ENCODE measurements around the gene EFHB. TPM values are rescaled to one million over a fixed set of nuclear protein-coding genes. Genes with fewer than 3 reads are reported as not detected.

EFHB gene
- total and polyA plus RNA-seq, 2 experiments from 2014 or later, result 0.15 to 0.39 TPM

DNA sequence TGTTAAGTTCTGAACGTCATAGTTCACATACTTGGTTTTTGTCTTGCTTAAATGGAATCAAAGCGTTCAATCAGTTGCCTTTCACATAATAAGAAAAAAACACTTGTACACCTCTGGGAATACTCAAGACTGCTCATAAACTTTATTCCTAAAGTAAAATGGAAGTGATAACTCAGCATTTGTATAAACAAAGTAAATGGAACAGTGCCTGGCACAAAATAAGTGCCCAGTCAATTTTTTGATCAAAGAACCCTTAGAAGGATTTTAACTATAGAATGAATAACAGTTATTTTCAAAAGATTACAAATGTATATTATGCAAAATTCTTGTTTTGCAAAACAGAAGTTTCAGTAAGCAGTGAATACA is 14.2 kb upstream of the EFHB start:
- Histone ChIP-seq H3K27ac (peak overlapping the region; percentile 94), H3K4me1 (ENCODE audit: low read depth) (peaks cover 12% of the 10 kb centered on the region), H3K27me3 (no peaks in the 10 kb centered on the region), H3K36me3 (peaks cover 7% of the 10 kb centered on the region), H3K4me3 (peak overlapping the region; percentile 91), H3K9me3 (ENCODE audit: low read depth) (no peaks in the 10 kb centered on the region)
- no peak for DNase-seq (ENCODE audit: low read depth in 1 of 2, low spot score in 1 of 2)
- TF ChIP-seq, protein P1, sequence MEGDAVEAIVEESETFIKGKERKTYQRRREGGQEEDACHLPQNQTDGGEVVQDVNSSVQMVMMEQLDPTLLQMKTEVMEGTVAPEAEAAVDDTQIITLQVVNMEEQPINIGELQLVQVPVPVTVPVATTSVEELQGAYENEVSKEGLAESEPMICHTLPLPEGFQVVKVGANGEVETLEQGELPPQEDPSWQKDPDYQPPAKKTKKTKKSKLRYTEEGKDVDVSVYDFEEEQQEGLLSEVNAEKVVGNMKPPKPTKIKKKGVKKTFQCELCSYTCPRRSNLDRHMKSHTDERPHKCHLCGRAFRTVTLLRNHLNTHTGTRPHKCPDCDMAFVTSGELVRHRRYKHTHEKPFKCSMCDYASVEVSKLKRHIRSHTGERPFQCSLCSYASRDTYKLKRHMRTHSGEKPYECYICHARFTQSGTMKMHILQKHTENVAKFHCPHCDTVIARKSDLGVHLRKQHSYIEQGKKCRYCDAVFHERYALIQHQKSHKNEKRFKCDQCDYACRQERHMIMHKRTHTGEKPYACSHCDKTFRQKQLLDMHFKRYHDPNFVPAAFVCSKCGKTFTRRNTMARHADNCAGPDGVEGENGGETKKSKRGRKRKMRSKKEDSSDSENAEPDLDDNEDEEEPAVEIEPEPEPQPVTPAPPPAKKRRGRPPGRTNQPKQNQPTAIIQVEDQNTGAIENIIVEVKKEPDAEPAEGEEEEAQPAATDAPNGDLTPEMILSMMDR (IDR thresholded peaks at IDR 0.05; ENCODE audit: low read depth, low read length), result no peak

DNA sequence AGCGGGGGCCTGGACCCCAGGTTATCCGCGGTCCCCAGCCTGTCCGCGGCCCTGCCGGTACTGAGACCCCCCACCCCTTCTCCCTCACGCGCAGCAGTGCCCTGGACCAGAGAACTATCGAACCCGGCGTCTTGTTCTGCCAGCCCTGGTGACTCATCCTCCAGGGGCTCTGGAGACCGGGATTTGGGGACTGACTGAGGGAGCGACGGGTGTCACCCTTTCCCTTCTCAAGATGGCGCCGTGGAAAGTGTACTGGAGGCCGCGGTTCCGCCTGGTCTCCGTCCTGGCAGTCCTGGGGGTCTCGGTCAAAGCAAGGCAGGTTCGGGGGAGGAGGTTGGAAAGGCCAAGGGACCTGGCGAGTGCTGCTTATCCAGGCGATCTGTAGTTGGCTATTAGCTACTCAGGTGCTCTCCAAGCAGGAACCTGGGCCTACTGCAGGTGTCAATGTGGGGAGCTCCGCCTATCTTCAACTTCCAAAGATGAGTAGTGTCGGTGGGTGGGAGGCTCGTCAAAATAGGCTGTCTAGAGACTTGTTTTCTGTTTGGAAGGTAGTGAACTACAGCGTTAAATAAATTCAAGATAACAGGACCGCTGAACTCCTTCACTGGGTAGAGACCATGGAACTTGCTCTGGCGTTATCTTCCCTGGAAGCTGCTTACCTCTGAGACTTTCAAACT is 13.7 kb upstream of the EFHB start:
- Histone ChIP-seq H3K36me3 (peaks cover 3% of the 10 kb centered on the region), H3K9me3 (ENCODE audit: low read depth) (no peaks in the 10 kb centered on the region), H3K27ac (peak overlapping the region; percentile 94), H3K27me3 (no peaks in the 10 kb centered on the region), H3K4me3 (peak overlapping the region; percentile 91), H3K4me1 (ENCODE audit: low read depth) (peaks cover 12% of the 10 kb centered on the region)
- peak; percentile 27 to 56 for DNase-seq (ENCODE audit: low read depth in 1 of 2, low spot score in 1 of 2)
- TF ChIP-seq, protein P1 (IDR thresholded peaks at IDR 0.05; ENCODE audit: low read depth, low read length), result no peak

DNA sequence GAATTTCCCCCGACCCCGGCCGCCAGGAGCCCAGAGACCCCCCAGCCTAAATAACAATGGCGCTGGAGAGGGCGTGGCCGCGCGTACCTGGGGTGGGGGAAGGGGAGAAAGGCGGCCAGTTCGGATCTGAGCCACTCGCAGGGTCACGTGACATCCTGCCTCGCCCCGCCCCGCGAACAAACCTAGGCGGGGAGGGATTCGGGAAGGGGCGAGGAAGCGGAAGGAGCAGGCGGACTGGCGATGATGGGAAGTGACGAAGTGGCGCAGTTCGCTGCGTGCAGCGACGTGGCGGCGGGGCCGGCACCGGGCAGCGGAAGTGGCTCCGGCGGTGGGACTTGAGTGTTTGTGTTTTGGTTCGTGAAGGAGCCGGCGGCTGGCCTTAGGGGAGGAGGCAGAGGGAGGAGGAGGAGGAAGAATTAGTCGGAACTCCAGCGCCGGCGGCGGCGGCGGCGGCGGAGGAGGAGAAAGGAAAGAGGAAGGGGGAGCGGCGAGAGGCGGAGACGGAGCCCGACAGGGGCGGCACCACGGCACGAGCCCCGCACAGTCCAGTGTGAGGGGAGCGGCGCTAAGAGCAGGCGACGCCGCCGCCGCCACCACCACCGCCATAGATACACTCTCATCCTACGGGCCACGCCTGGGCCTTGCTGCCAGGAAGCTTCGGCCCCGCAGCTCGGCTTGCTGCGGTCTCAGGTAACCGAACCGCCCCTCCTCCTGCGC is 13.0 kb upstream of the EFHB start, which contains the start of gene RAB5A:
TSS of gene RAB5A (plus strand) at position 266 of the 717 bp plus-strand sequence. CDS start 3,802 bp downstream, outside the sequence.
- peaks cover 12% of the 10 kb centered on the region for H3K4me1 ChIP-seq (ENCODE audit: low read depth)
- H3K27me3 ChIP-seq, result no peaks in the 10 kb centered on the region
- H3K4me3 ChIP-seq, result peak within 1 kb of the TSS; percentile 91
- H3K27ac ChIP-seq, result peak within 1 kb of the TSS; percentile 94
- TF ChIP-seq, protein P1 (IDR thresholded peaks at IDR 0.05; ENCODE audit: low read depth, low read length), result no peak
- no peaks in the 10 kb centered on the region for H3K36me3 ChIP-seq
- peak; percentile 97 to 99 for DNase-seq (ENCODE audit: low read depth in 1 of 2, low spot score in 1 of 2)
- no peaks in the 10 kb centered on the region for H3K9me3 ChIP-seq (ENCODE audit: low read depth)

DNA sequence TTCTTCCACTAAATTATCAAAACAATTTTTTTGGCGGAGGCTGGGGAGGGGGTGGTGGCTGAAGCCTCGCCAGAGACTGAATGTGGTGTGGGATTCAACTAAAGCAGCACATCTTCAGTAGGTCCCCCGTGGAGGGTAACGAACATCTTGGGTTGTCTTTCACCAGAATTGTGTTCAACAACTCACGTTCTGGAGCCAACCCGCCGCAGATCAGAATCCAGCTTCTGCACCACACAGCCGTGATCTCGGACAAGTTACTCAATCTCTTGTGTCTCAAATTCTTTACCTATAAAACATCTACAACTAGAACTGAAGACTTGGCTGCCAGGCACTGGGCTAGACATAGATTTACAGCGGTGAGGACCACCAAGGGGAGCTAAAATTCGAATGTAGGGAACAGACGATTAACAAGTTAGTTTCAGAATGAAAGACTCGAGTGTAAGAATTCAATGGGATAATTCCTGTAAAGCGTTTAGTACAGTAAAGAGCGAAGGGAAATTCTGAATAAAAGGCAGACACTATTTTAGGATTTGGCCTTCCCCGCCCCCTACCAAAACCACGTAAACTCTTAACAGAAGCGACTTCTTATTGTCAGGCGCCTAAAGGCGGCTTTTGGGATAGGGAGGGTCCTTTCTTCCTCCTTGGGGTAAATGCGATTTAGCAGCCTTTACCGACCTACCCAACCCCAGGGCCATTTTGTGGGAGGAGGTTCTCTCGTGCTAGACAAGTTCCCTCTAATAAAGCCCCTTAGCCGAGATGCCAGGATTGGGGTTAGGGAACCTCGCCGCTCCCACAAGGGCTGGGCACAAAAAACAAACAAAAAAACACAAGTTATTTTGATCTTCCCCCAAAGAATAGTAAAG is 12.2 kb upstream of the EFHB start:
- Histone ChIP-seq H3K27ac (peak overlapping the region; percentile 94), H3K36me3 (no peaks in the 10 kb centered on the region), H3K4me3 (peak overlapping the region; percentile 91), H3K27me3 (no peaks in the 10 kb centered on the region), H3K9me3 (ENCODE audit: low read depth) (no peaks in the 10 kb centered on the region), H3K4me1 (ENCODE audit: low read depth) (peaks cover 12% of the 10 kb centered on the region)
- TF ChIP-seq, protein P1 (IDR thresholded peaks at IDR 0.05; ENCODE audit: low read depth, low read length), result no peak
- DNase-seq (ENCODE audit: low read depth in 1 of 2, low spot score in 1 of 2), result peak in 1 of 2 donors; percentile 5

DNA sequence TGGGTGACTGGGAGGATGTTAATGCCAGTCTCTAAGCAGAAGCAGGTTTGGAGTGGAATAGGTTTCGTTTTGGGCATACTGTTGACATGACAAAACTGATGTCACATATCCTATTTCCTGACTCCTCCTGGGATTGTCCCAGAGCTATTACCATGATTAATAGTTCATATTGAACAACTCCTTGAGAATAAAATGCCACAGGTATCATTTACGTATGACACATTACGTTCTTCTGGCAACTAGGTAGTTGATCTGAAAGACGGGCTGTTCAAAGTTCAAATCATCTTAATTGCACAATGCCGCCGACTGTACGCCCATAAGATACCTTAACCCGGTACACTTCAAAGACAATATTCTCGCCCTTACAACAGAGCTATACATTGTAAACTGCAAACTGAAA is 11.5 kb upstream of the EFHB start:
- no peaks in the 10 kb centered on the region for H3K9me3 ChIP-seq (ENCODE audit: low read depth)
- DNase-seq (ENCODE audit: low read depth in 1 of 2, low spot score in 1 of 2), result no peak
- no peaks in the 10 kb centered on the region for H3K36me3 ChIP-seq
- H3K27me3 ChIP-seq, result no peaks in the 10 kb centered on the region
- no peak overlapping the region for H3K27ac ChIP-seq
- TF ChIP-seq, protein P1 (IDR thresholded peaks at IDR 0.05; ENCODE audit: low read depth, low read length), result no peak
- H3K4me3 ChIP-seq, result no peak overlapping the region
- H3K4me1 ChIP-seq (ENCODE audit: low read depth), result peaks cover 12% of the 10 kb centered on the region
